Suprapubic skin (tissue), 3 donors: Measurements from ENCODE around the gene ZMYM4.

ENCODE experiments used
- EP300 ChIP-seq: sonication (generic); formaldehyde crosslinking; IDR thresholded peaks from one replicate; pipeline ENCODE4 v1.6.1; 2017; ENCODE audit warnings: antibody characterized with exemption
- TF ChIP-seq, protein P1 (sequence below), 2 donors: fragments of 200-600 bp in 1 of 2; fragments of 450-650 bp in 1 of 2; sonication (generic) in 1 of 2; IDR thresholded peaks; one replicate each; pipeline ENCODE4 v1.5.1; 2016 to 2019; ENCODE audit warnings: antibody characterized with exemption in 2 of 2, mild to moderate bottlenecking in 1 of 2, moderate library complexity in 1 of 2

DNA sequence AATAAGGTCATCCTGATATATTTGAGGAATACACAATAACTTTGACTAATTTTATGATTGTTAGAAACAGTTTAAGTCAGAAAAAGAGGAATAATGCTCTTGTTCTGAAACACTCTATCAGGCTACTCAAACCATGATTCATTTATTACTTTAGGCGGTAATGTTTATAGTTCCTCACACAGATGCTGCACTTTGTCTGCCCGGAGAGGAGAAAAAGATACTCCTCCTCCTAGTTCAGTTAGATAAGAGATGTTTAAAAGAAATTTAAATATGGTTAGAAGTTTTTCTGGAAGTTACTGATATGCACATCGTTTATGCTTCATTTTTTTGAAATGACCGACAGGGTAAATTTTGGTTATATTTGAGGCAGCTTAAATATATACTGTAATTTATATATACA, 103.0 kb downstream of the ZMYM4 start:
- TF ChIP-seq, protein P1, sequence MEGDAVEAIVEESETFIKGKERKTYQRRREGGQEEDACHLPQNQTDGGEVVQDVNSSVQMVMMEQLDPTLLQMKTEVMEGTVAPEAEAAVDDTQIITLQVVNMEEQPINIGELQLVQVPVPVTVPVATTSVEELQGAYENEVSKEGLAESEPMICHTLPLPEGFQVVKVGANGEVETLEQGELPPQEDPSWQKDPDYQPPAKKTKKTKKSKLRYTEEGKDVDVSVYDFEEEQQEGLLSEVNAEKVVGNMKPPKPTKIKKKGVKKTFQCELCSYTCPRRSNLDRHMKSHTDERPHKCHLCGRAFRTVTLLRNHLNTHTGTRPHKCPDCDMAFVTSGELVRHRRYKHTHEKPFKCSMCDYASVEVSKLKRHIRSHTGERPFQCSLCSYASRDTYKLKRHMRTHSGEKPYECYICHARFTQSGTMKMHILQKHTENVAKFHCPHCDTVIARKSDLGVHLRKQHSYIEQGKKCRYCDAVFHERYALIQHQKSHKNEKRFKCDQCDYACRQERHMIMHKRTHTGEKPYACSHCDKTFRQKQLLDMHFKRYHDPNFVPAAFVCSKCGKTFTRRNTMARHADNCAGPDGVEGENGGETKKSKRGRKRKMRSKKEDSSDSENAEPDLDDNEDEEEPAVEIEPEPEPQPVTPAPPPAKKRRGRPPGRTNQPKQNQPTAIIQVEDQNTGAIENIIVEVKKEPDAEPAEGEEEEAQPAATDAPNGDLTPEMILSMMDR (IDR thresholded peaks at IDR 0.05): no peak
- TF ChIP-seq EP300: no peak
